Measurements from ENCODE around the gene ZNF195. TPM values are rescaled to one million over a fixed set of nuclear protein-coding genes. Genes with fewer than 3 reads are reported as not detected.

ZNF195 gene
- polyA plus RNA-seq, 1 donor = 35.7 TPM

- peaks cover 6% of the 10 kb centered on the region for H3K4me1 ChIP-seq (ENCODE audit: control insufficient read depth, insufficient read depth, low read length)
- no peak overlapping the region for H3K4me3 ChIP-seq (ENCODE audit: low read length)
- H3K27ac ChIP-seq (ENCODE audit: low read length) = no peak overlapping the region
- H3K27me3 ChIP-seq (ENCODE audit: control insufficient read depth, insufficient read depth, low read length) = no peaks in the 10 kb centered on the region
- 55% methylated on average over 4 of the region's 12 CpGs for WGBS (ENCODE audit: insufficient coverage, low lambda C conversion rate)
- H3K9me3 ChIP-seq (ENCODE audit: control insufficient read depth, low read depth, low read length) = no peaks in the 10 kb centered on the region
- DNase-seq = no peak
- peaks cover 7% of the 10 kb centered on the region for H3K36me3 ChIP-seq (ENCODE audit: control insufficient read depth, insufficient read depth, low read length)
Observed at GRCh38 chr11:3380706-3381545, 2.0 kb upstream of the ZNF195 start.

GRCh38 chr11:3375552-3375951 is 3.4 kb downstream of the ZNF195 start:
- no peaks in the 10 kb centered on the region for H3K27me3 ChIP-seq (ENCODE audit: control insufficient read depth, insufficient read depth, low read length)
- peaks cover 6% of the 10 kb centered on the region for H3K4me1 ChIP-seq (ENCODE audit: control insufficient read depth, insufficient read depth, low read length)
- WGBS (ENCODE audit: insufficient coverage, low lambda C conversion rate) = no CpG with 5 or more reads among the region's 4 CpGs
- H3K36me3 ChIP-seq (ENCODE audit: control insufficient read depth, insufficient read depth, low read length) = peaks cover 47% of the 10 kb centered on the region
- no peak for DNase-seq
- H3K4me3 ChIP-seq (ENCODE audit: low read length) = no peak overlapping the region
- H3K9me3 ChIP-seq (ENCODE audit: control insufficient read depth, low read depth, low read length) = peaks cover 10% of the 10 kb centered on the region
- no peak overlapping the region for H3K27ac ChIP-seq (ENCODE audit: low read length)

- no peaks in the 10 kb centered on the region for H3K27me3 ChIP-seq (ENCODE audit: control insufficient read depth, insufficient read depth, low read length)
- peaks cover 72% of the 10 kb centered on the region for H3K36me3 ChIP-seq (ENCODE audit: control insufficient read depth, insufficient read depth, low read length)
- H3K4me1 ChIP-seq (ENCODE audit: control insufficient read depth, insufficient read depth, low read length) = no peaks in the 10 kb centered on the region
- no peak overlapping the region for H3K27ac ChIP-seq (ENCODE audit: low read length)
- DNase-seq = no peak
- H3K9me3 ChIP-seq (ENCODE audit: control insufficient read depth, low read depth, low read length) = peaks cover 34% of the 10 kb centered on the region
- WGBS (ENCODE audit: insufficient coverage, low lambda C conversion rate) = 100% methylated on average over 2 of the region's 9 CpGs
- H3K4me3 ChIP-seq (ENCODE audit: low read length) = no peak overlapping the region
Observed at GRCh38 chr11:3370311-3370870, 8.6 kb downstream of the ZNF195 start.

GRCh38 chr11:3369366-3369765 is 9.6 kb downstream of the ZNF195 start:
- Histone ChIP-seq H3K9me3 (ENCODE audit: control insufficient read depth, low read depth, low read length) (peaks cover 36% of the 10 kb centered on the region), H3K36me3 (ENCODE audit: control insufficient read depth, insufficient read depth, low read length) (peaks cover 66% of the 10 kb centered on the region), H3K4me3 (ENCODE audit: low read length) (no peak overlapping the region), H3K27ac (ENCODE audit: low read length) (no peak overlapping the region), H3K27me3 (ENCODE audit: control insufficient read depth, insufficient read depth, low read length) (no peaks in the 10 kb centered on the region), H3K4me1 (ENCODE audit: control insufficient read depth, insufficient read depth, low read length) (no peaks in the 10 kb centered on the region)
- WGBS (ENCODE audit: insufficient coverage, low lambda C conversion rate) = 80% methylated on average over 1 of the region's 6 CpGs
- DNase-seq = no peak

DNA sequence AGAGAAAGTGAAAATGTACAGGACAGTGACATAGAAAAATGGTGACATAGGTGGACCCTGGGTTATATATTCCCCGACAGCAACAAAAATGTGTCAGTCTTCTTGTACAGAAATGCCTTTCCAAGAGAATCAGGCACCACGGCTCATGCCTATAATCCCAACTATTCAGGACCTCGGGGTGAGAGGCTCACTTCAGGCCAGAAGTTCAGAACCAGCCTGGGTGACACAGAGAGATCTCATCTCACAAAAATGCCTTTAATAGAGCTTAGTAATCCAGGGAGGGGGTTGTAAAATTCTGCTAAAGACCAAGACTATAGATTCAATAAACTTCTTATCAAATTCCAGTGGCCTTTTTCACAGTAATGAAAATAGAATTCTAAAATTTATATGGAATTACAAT is 10.7 kb downstream of the ZNF195 start:
- Histone ChIP-seq H3K27ac (ENCODE audit: low read length) (no peak overlapping the region), H3K36me3 (ENCODE audit: control insufficient read depth, insufficient read depth, low read length) (peaks cover 65% of the 10 kb centered on the region), H3K4me3 (ENCODE audit: low read length) (no peak overlapping the region), H3K27me3 (ENCODE audit: control insufficient read depth, insufficient read depth, low read length) (no peaks in the 10 kb centered on the region), H3K9me3 (ENCODE audit: control insufficient read depth, low read depth, low read length) (peaks cover 37% of the 10 kb centered on the region), H3K4me1 (ENCODE audit: control insufficient read depth, insufficient read depth, low read length) (no peaks in the 10 kb centered on the region)
- DNase-seq = no peak
- WGBS (ENCODE audit: insufficient coverage, low lambda C conversion rate) = no CpG with 5 or more reads among the region's 3 CpGs

- no peaks in the 10 kb centered on the region for H3K4me1 ChIP-seq (ENCODE audit: control insufficient read depth, insufficient read depth, low read length)
- H3K36me3 ChIP-seq (ENCODE audit: control insufficient read depth, insufficient read depth, low read length) = peaks cover 61% of the 10 kb centered on the region
- H3K4me3 ChIP-seq (ENCODE audit: low read length) = no peak overlapping the region
- no peak overlapping the region for H3K27ac ChIP-seq (ENCODE audit: low read length)
- 100% methylated on average over 1 of the region's 1 CpG for WGBS (ENCODE audit: insufficient coverage, low lambda C conversion rate)
- H3K9me3 ChIP-seq (ENCODE audit: control insufficient read depth, low read depth, low read length) = peaks cover 41% of the 10 kb centered on the region
- DNase-seq = no peak
- no peaks in the 10 kb centered on the region for H3K27me3 ChIP-seq (ENCODE audit: control insufficient read depth, insufficient read depth, low read length)
Observed at GRCh38 chr11:3367221-3367620, 11.7 kb downstream of the ZNF195 start.

DNA sequence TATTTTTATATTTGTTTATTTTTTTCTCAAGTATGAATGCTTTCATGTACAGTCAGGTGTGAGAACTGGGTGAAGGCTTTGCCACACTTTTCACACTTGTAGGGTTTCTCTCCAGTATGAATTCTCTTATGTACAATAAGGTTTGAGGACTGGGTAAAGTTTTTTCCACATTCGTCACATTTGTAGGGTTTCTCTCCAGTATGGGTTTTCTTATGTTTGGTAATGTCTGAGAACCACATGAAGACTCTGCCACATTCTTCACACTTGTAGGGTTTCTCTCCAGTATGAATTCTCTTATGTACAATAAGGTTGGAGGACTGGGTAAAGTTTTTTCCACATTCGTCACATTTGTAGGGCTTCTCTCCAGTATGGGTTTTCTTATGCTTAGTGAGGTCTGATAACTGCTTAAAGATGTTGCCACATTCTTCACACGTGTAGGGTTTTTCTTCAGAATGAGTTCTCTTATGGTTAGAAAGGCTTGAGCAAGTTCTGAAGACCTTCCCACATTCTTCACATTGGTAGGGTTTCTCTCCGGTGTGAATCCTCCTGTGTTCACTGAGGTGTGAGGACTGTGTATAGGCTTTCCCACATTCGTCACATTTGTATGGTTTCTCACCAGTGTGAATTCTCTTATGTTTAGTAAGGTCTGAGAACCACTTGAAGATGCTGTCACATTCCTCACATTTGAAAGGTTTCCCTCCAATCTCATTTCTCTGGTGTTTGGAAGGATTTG is 19.7 kb downstream of the ZNF195 start:
- peaks cover 71% of the 10 kb centered on the region for H3K9me3 ChIP-seq (ENCODE audit: control insufficient read depth, low read depth, low read length)
- WGBS (ENCODE audit: insufficient coverage, low lambda C conversion rate) = 100% methylated on average over 2 of the region's 5 CpGs
- peaks cover 34% of the 10 kb centered on the region for H3K36me3 ChIP-seq (ENCODE audit: control insufficient read depth, insufficient read depth, low read length)

DNA sequence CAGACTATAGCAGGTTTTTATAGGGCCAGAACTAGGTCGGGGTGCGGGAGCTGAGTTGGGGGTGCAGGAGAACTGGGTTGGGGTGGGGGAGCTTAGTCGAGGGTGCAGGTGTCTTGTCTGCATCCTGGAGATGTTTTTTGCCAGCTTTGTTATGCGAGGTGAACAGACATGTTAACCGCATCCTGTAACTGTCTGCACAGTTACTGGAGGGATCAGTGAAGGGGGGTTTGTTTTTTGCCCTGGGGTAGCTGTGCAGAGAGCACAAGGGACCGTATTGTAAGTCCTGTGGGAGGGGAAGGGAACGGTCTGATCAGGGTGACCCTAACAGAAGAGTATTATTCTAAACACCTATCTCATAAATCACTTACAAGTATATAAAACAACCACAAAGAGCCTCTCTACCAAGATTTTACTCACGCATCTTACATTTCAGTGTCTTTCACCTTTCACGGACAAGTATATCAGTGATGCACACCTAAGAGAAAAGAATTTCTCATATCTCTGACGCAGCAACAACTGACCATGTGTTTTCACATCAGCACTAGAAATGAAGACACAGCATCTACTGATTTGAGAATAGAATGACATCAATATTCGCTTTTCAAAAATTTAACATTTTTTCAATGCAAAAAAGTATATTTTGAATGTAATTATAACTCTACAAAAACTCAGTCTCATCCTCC is 20.8 kb downstream of the ZNF195 start:
- no peak for DNase-seq
- no peaks in the 10 kb centered on the region for H3K27me3 ChIP-seq (ENCODE audit: control insufficient read depth, insufficient read depth, low read length)
- H3K4me3 ChIP-seq (ENCODE audit: low read length) = no peak overlapping the region
- peaks cover 28% of the 10 kb centered on the region for H3K36me3 ChIP-seq (ENCODE audit: control insufficient read depth, insufficient read depth, low read length)
- no peaks in the 10 kb centered on the region for H3K4me1 ChIP-seq (ENCODE audit: control insufficient read depth, insufficient read depth, low read length)
- WGBS (ENCODE audit: insufficient coverage, low lambda C conversion rate) = 100% methylated on average over 1 of the region's 11 CpGs
- peaks cover 74% of the 10 kb centered on the region for H3K9me3 ChIP-seq (ENCODE audit: control insufficient read depth, low read depth, low read length)
- H3K27ac ChIP-seq (ENCODE audit: low read length) = no peak overlapping the region

More for the DNA sequence above, 19.7 kb downstream of the ZNF195 start:
- Histone ChIP-seq H3K4me3 (ENCODE audit: low read length) (no peak overlapping the region), H3K4me1 (ENCODE audit: control insufficient read depth, insufficient read depth, low read length) (no peaks in the 10 kb centered on the region), H3K27me3 (ENCODE audit: control insufficient read depth, insufficient read depth, low read length) (no peaks in the 10 kb centered on the region), H3K27ac (ENCODE audit: low read length) (no peak overlapping the region)
- DNase-seq = no peak

- WGBS (ENCODE audit: insufficient coverage, low lambda C conversion rate) = 97% methylated on average over 6 of the region's 11 CpGs
- Histone ChIP-seq H3K4me3 (ENCODE audit: low read length) (no peak overlapping the region), H3K4me1 (ENCODE audit: control insufficient read depth, insufficient read depth, low read length) (no peaks in the 10 kb centered on the region), H3K27ac (ENCODE audit: low read length) (no peak overlapping the region), H3K27me3 (ENCODE audit: control insufficient read depth, insufficient read depth, low read length) (no peaks in the 10 kb centered on the region), H3K9me3 (ENCODE audit: control insufficient read depth, low read depth, low read length) (peaks cover 71% of the 10 kb centered on the region), H3K36me3 (ENCODE audit: control insufficient read depth, insufficient read depth, low read length) (peaks cover 28% of the 10 kb centered on the region)
- no peak for DNase-seq
Observed at GRCh38 chr11:3357302-3357701, 21.6 kb downstream of the ZNF195 start.

- H3K27ac ChIP-seq (ENCODE audit: low read length) = no peak overlapping the region
- peaks cover 26% of the 10 kb centered on the region for H3K36me3 ChIP-seq (ENCODE audit: control insufficient read depth, insufficient read depth, low read length)
- H3K27me3 ChIP-seq (ENCODE audit: control insufficient read depth, insufficient read depth, low read length) = no peaks in the 10 kb centered on the region
- H3K4me1 ChIP-seq (ENCODE audit: control insufficient read depth, insufficient read depth, low read length) = no peaks in the 10 kb centered on the region
- DNase-seq = no peak
- no peak overlapping the region for H3K4me3 ChIP-seq (ENCODE audit: low read length)
- peaks cover 69% of the 10 kb centered on the region for H3K9me3 ChIP-seq (ENCODE audit: control insufficient read depth, low read depth, low read length)
- 98% methylated on average over 6 of the region's 10 CpGs for WGBS (ENCODE audit: insufficient coverage, low lambda C conversion rate)
Observed at GRCh38 chr11:3356858-3357257, 22.1 kb downstream of the ZNF195 start.
